ENCODE results near the gene INPP5D. TPM values are rescaled to one million over a fixed set of nuclear protein-coding genes. Genes with fewer than 3 reads are reported as not detected.

The INPP5D gene
- total and polyA plus RNA-seq, 2 of the 8 experiments (the other 6 are each of a cell fraction or from before 2014, with no cell fraction given): 4.5 to 7.1 TPM

DNA sequence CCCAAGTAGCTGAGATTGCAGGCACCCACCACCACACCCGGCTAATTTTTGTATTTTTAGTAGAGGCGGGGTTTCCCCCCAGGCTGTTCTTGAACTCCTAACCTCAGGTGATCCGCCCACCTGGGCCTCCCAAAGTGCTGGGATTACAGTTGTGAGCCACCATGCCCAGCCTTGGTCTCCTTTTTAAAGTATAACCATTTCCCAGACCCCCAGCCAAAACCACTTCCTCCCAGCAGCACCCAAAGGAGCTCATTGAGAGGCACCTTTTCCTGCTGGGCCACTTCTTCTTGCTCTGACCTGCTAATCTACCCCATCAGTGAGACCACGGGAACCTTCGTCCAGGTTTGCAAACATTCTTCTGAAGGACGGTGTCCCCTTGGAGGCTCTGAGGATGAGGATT is 69.9 kb downstream of the INPP5D start (continued):
- TF ChIP-seq SAP30 (IDR thresholded peaks at IDR 0.05; ENCODE audit: insufficient read depth, insufficient replicate concordance, low read length): no peak
- TF ChIP-seq, protein P1, sequence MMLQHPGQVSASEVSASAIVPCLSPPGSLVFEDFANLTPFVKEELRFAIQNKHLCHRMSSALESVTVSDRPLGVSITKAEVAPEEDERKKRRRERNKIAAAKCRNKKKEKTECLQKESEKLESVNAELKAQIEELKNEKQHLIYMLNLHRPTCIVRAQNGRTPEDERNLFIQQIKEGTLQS (IDR thresholded peaks at IDR 0.05; ENCODE audit: insufficient read depth, low read depth, low read length): no peak
- no peak for TF ChIP-seq SIX5 (IDR thresholded peaks at IDR 0.05; ENCODE audit: low read depth, low read length)
- TF ChIP-seq NANOG (IDR thresholded peaks at IDR 0.05; ENCODE audit: insufficient read depth, low read depth, low read length, poor library complexity, severe bottlenecking): no peak
- no peak for TF ChIP-seq SRF (IDR thresholded peaks at IDR 0.05; ENCODE audit: low read depth, low read length)
- no peak for TF ChIP-seq POLR2A (IDR thresholded peaks at IDR 0.05; ENCODE audit: control extremely low read depth in 1 of 2, low read depth in 2 of 2, low read length in 2 of 2)
- TF ChIP-seq, protein P2, sequence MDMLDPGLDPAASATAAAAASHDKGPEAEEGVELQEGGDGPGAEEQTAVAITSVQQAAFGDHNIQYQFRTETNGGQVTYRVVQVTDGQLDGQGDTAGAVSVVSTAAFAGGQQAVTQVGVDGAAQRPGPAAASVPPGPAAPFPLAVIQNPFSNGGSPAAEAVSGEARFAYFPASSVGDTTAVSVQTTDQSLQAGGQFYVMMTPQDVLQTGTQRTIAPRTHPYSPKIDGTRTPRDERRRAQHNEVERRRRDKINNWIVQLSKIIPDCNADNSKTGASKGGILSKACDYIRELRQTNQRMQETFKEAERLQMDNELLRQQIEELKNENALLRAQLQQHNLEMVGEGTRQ (IDR thresholded peaks at IDR 0.05; ENCODE audit: low read length): no peak

Measured in H1 (cell line).